Measurements from ENCODE around the gene CBFA2T3.

CBFA2T3 gene

DNA sequence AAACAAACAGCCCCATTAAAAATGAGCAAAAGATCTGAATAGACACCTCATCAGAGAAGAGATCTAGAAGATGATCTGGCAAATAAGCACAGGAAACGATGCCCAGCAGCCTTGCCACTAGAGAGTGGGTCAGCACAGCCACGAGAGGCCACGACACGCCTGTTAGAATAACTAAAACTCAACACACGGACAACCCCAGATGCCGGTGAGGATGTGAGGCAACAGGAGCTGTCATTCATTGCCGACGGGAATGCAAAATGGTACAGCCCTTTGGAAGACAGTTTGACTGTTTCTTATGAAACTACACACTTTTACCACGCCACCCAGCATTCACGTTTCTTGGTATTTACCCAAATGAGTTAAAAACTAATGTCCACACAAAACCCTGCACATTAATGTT is 31.5 kb downstream of the CBFA2T3 start:
- Histone ChIP-seq H3K36me3 (ENCODE audit: control insufficient read depth in 1 of 2, insufficient read depth in 2 of 2, low read depth in 1 of 2, low read length in 2 of 2) (no peaks in the 10 kb centered on the region), H2AFZ (ENCODE audit: low read depth, low read length) (no peak overlapping the region), H3K23ac (ENCODE audit: low read length in 2 of 2) (no peak overlapping the region), H2BK120ac (ENCODE audit: low read depth, low read length) (no peak overlapping the region), H2AK5ac (ENCODE audit: low read length, severe bottlenecking) (no peak overlapping the region), H3K4ac (ENCODE audit: low read depth in 1 of 2, low read length in 2 of 2) (no peak overlapping the region), H3K4me1 (ENCODE audit: control insufficient read depth, insufficient read depth, low read depth, low read length) (peaks cover 9% of the 10 kb centered on the region), H3K27ac (ENCODE audit: low read length, poor library complexity, severe bottlenecking) (no peak overlapping the region), H4K8ac (ENCODE audit: low read length) (no peak overlapping the region), H4K91ac (ENCODE audit: low read length) (no peak overlapping the region), H2BK12ac (ENCODE audit: low read length in 2 of 2) (no peak overlapping the region), H3K14ac (ENCODE audit: low read length in 2 of 2) (no peak overlapping the region), H3K27me3 (ENCODE audit: control insufficient read depth in 1 of 2, insufficient read depth in 1 of 2, low read length in 2 of 2) (peaks cover 40 to 72% of the 10 kb centered on the region in 2 experiments), H3K4me3 (ENCODE audit: insufficient read depth in 1 of 2, low read depth in 1 of 2, low read length in 2 of 2) (no peak overlapping the region), H3K18ac (ENCODE audit: low read depth in 1 of 2, low read length in 2 of 2) (no peak overlapping the region), H3K9me3 (ENCODE audit: control insufficient read depth, low read length) (no peaks in the 10 kb centered on the region), H3K79me1 (replicated peaks; ENCODE audit: low read length, poor library complexity, severe bottlenecking) (no peaks in the 10 kb centered on the region), H2BK15ac (ENCODE audit: low read depth, poor library complexity, severe bottlenecking) (no peak overlapping the region), H2BK5ac (ENCODE audit: low read depth, low read length, poor library complexity, severe bottlenecking) (no peak overlapping the region), H3K9ac (ENCODE audit: low read length) (no peak overlapping the region), H3K4me2 (ENCODE audit: low read length, poor library complexity, severe bottlenecking) (no peak overlapping the region)
- WGBS: 80% methylated on average over 10 of the region's 10 CpGs
- DNase-seq: no peak

DNA sequence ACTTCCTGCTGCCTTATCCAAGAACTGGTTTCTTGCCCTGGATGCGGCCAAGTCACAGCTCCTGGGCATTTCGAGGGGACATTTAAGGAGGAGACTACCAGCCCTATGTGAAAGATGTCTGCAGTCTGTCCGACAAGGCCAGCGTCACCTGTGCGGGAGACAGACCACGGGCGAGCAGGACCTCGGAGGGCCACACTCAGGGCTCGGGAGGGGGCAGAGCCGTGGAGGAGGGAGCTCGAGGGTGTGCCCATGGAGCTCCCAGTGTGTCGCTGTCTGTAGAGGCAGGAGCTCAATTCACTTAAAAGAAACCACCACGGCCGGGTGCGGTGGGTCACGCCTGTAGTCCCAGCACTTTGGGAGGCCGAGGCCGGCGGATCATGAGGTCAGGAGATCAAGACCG is 33.3 kb downstream of the CBFA2T3 start:
- no peak overlapping the region for H3K18ac ChIP-seq (ENCODE audit: low read depth in 1 of 2, low read length in 2 of 2)
- no peak overlapping the region for H3K4ac ChIP-seq (ENCODE audit: low read depth in 1 of 2, low read length in 2 of 2)
- no peaks in the 10 kb centered on the region for H3K79me1 ChIP-seq (replicated peaks; ENCODE audit: low read length, poor library complexity, severe bottlenecking)
- no peak overlapping the region for H2BK5ac ChIP-seq (ENCODE audit: low read depth, low read length, poor library complexity, severe bottlenecking)
- no peak overlapping the region for H3K23ac ChIP-seq (ENCODE audit: low read length in 2 of 2)
- peaks cover 56 to 84% of the 10 kb centered on the region in 2 experiments for H3K27me3 ChIP-seq (ENCODE audit: control insufficient read depth in 1 of 2, insufficient read depth in 1 of 2, low read length in 2 of 2)
- no peak overlapping the region for H3K27ac ChIP-seq (ENCODE audit: low read length, poor library complexity, severe bottlenecking)
- no peaks in the 10 kb centered on the region for H3K9me3 ChIP-seq (ENCODE audit: control insufficient read depth, low read length)
- H2AFZ ChIP-seq (ENCODE audit: low read depth, low read length): no peak overlapping the region
- no peak overlapping the region for H2BK12ac ChIP-seq (ENCODE audit: low read length in 2 of 2)
- no peak overlapping the region for H2BK15ac ChIP-seq (ENCODE audit: low read depth, poor library complexity, severe bottlenecking)
- no peak overlapping the region for H3K14ac ChIP-seq (ENCODE audit: low read length in 2 of 2)
- H3K4me3 ChIP-seq (ENCODE audit: insufficient read depth in 1 of 2, low read depth in 1 of 2, low read length in 2 of 2): no peak overlapping the region
- H3K4me2 ChIP-seq (ENCODE audit: low read length, poor library complexity, severe bottlenecking): no peak overlapping the region
- 89% methylated on average over 12 of the region's 20 CpGs for WGBS
- no peaks in the 10 kb centered on the region for H3K36me3 ChIP-seq (ENCODE audit: control insufficient read depth in 1 of 2, insufficient read depth in 2 of 2, low read depth in 1 of 2, low read length in 2 of 2)
- H3K4me1 ChIP-seq (ENCODE audit: control insufficient read depth, insufficient read depth, low read depth, low read length): peaks cover 12% of the 10 kb centered on the region
- no peak for DNase-seq
- no peak overlapping the region for H3K9ac ChIP-seq (ENCODE audit: low read length)
- H4K8ac ChIP-seq (ENCODE audit: low read length): no peak overlapping the region
- no peak overlapping the region for H2AK5ac ChIP-seq (ENCODE audit: low read length, severe bottlenecking)
- H4K91ac ChIP-seq (ENCODE audit: low read length): no peak overlapping the region
- H2BK120ac ChIP-seq (ENCODE audit: low read depth, low read length): no peak overlapping the region

DNA sequence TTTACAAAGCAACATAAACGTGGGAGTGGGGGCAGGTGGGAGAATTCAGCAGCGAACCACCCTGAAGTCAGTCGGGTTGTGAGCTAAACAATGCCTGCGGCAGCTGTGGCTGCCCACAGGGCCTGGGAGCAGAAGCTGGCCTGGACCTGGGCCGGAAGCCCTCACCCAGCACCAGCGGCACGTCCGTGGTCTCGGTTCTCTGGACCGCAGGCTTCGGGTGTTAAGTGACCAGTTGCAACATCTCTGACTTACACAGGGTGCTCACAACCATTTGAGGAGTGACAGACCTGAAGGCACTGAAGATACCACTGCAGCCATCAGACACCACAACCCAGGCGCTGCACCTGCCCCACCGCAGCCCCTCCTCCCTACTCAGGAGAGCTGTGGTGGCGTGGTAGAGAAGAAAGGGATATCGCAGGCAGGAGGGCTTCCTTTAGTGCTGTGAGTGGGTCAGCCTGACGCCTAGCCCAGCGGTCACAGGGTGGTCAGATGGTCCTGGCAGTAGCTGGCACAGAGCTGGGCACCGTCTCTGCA is 33.8 kb downstream of the CBFA2T3 start:
- 85% methylated on average over 14 of the region's 18 CpGs for WGBS
- Histone ChIP-seq H4K91ac (ENCODE audit: low read length) (no peak overlapping the region), H3K9ac (ENCODE audit: low read length) (no peak overlapping the region), H4K8ac (ENCODE audit: low read length) (no peak overlapping the region), H3K14ac (ENCODE audit: low read length in 2 of 2) (no peak overlapping the region), H3K4ac (ENCODE audit: low read depth in 1 of 2, low read length in 2 of 2) (no peak overlapping the region), H2BK120ac (ENCODE audit: low read depth, low read length) (no peak overlapping the region), H3K4me3 (ENCODE audit: insufficient read depth in 1 of 2, low read depth in 1 of 2, low read length in 2 of 2) (no peak overlapping the region), H3K36me3 (ENCODE audit: control insufficient read depth in 1 of 2, insufficient read depth in 2 of 2, low read depth in 1 of 2, low read length in 2 of 2) (no peaks in the 10 kb centered on the region), H3K27me3 (ENCODE audit: control insufficient read depth in 1 of 2, insufficient read depth in 1 of 2, low read length in 2 of 2) (peaks cover 59 to 84% of the 10 kb centered on the region in 2 experiments), H3K18ac (ENCODE audit: low read depth in 1 of 2, low read length in 2 of 2) (no peak overlapping the region), H2BK5ac (ENCODE audit: low read depth, low read length, poor library complexity, severe bottlenecking) (no peak overlapping the region), H3K4me2 (ENCODE audit: low read length, poor library complexity, severe bottlenecking) (no peak overlapping the region), H3K23ac (ENCODE audit: low read length in 2 of 2) (no peak overlapping the region), H2AK5ac (ENCODE audit: low read length, severe bottlenecking) (no peak overlapping the region), H3K4me1 (ENCODE audit: control insufficient read depth, insufficient read depth, low read depth, low read length) (peaks cover 12% of the 10 kb centered on the region), H3K79me1 (replicated peaks; ENCODE audit: low read length, poor library complexity, severe bottlenecking) (no peaks in the 10 kb centered on the region), H3K9me3 (ENCODE audit: control insufficient read depth, low read length) (no peaks in the 10 kb centered on the region), H3K27ac (ENCODE audit: low read length, poor library complexity, severe bottlenecking) (no peak overlapping the region), H2AFZ (ENCODE audit: low read depth, low read length) (no peak overlapping the region), H2BK15ac (ENCODE audit: low read depth, poor library complexity, severe bottlenecking) (no peak overlapping the region), H2BK12ac (ENCODE audit: low read length in 2 of 2) (no peak overlapping the region)
- DNase-seq: no peak

DNA sequence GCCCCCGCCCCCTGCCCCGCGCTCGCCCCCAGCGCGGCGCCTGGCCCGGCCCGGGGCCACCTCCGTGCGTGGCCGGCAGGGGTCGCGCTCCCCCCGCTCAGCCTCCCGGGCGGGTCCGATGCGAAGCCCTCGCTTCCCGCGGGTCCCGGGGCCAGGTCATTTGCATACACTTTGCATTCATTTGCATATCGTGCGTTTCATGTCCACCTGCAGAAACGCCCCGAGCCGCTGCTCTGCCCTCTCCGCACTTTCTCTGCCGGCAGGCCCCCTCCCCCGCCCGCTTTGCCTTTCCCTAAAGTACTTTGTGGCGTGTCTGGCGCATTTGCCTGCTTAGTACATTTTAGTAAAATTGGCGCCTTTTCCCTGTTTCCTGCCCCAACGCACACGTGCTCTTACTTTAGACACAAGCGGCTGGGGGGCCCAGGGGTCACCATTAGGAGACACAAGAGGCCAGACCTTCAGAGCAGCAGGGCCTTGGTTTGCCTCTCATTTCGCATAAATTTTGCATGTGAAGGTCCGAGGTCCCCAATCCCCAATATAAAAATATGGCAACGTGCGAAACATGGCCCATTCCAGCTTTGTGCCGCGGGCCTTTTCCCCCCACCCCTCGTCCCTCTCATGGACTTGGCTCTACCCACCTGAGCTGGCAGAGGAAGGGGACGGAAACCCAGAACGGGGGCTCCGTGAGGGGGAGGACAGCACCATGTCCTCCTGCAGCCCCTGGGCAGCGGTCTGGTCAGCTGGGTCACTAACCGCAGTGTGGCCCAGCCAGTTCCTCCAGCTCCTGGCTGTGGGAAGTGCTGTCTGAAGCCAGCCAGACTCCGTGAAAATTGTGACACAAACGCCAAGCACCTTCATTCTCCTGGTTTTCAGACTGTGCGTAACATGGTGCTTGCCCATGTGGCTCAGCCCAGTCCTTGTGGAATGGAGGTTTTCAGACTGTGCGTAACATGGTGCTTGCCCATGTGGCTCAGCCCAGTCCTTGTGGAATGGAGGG is 34.8 kb downstream of the CBFA2T3 start:
- no peaks in the 10 kb centered on the region for H3K9me3 ChIP-seq (ENCODE audit: control insufficient read depth, low read length)
- H3K18ac ChIP-seq (ENCODE audit: low read depth in 1 of 2, low read length in 2 of 2): no peak overlapping the region
- peaks cover 0 to 2% of the 10 kb centered on the region in 2 experiments for H3K36me3 ChIP-seq (ENCODE audit: control insufficient read depth in 1 of 2, insufficient read depth in 2 of 2, low read depth in 1 of 2, low read length in 2 of 2)
- H3K4me2 ChIP-seq (ENCODE audit: low read length, poor library complexity, severe bottlenecking): peak overlapping the region; percentile 10
- H2AFZ ChIP-seq (ENCODE audit: low read depth, low read length): no peak overlapping the region
- no peak overlapping the region for H2BK15ac ChIP-seq (ENCODE audit: low read depth, poor library complexity, severe bottlenecking)
- no peak overlapping the region for H4K8ac ChIP-seq (ENCODE audit: low read length)
- no peak overlapping the region for H3K23ac ChIP-seq (ENCODE audit: low read length in 2 of 2)
- no peak overlapping the region for H4K91ac ChIP-seq (ENCODE audit: low read length)
- H3K4ac ChIP-seq (ENCODE audit: low read depth in 1 of 2, low read length in 2 of 2): no peak overlapping the region
- H2BK12ac ChIP-seq (ENCODE audit: low read length in 2 of 2): no peak overlapping the region
- H3K27me3 ChIP-seq (ENCODE audit: control insufficient read depth in 1 of 2, insufficient read depth in 1 of 2, low read length in 2 of 2): peaks cover 64 to 84% of the 10 kb centered on the region in 2 experiments
- no peak for DNase-seq
- H2BK120ac ChIP-seq (ENCODE audit: low read depth, low read length): no peak overlapping the region
- WGBS: 33% methylated on average over 53 of the region's 54 CpGs
- H2BK5ac ChIP-seq (ENCODE audit: low read depth, low read length, poor library complexity, severe bottlenecking): no peak overlapping the region
- H3K9ac ChIP-seq (ENCODE audit: low read length): no peak overlapping the region
- peaks cover 12% of the 10 kb centered on the region for H3K4me1 ChIP-seq (ENCODE audit: control insufficient read depth, insufficient read depth, low read depth, low read length)
- no peaks in the 10 kb centered on the region for H3K79me1 ChIP-seq (replicated peaks; ENCODE audit: low read length, poor library complexity, severe bottlenecking)
- no peak overlapping the region for H3K27ac ChIP-seq (ENCODE audit: low read length, poor library complexity, severe bottlenecking)
- H2AK5ac ChIP-seq (ENCODE audit: low read length, severe bottlenecking): no peak overlapping the region
- no peak overlapping the region for H3K14ac ChIP-seq (ENCODE audit: low read length in 2 of 2)
- no peak overlapping the region for H3K4me3 ChIP-seq (ENCODE audit: insufficient read depth in 1 of 2, low read depth in 1 of 2, low read length in 2 of 2)

Measured in mesenchymal stem cell (in vitro differentiated cells and primary cell).